MM.1S (cell line): ENCODE results near the gene DENND1A.

Experiments
- EZH2 ChIP-seq: fragments of 300-600 bp; sonication (generic); optimal IDR thresholded peaks from 2 replicates; pipeline ENCODE3; 2017; ENCODE audit warnings: low read depth, mild to moderate bottlenecking, antibody characterized with exemption, low read length, mixed read lengths
- TF ChIP-seq, protein P1 (sequence below): fragments of 300-600 bp; sonication (generic); IDR thresholded peaks from 2 replicates; pipeline ENCODE4 v1.5.1; 2016; ENCODE audit warnings: antibody characterized with exemption, low read length, mixed read lengths

DNA sequence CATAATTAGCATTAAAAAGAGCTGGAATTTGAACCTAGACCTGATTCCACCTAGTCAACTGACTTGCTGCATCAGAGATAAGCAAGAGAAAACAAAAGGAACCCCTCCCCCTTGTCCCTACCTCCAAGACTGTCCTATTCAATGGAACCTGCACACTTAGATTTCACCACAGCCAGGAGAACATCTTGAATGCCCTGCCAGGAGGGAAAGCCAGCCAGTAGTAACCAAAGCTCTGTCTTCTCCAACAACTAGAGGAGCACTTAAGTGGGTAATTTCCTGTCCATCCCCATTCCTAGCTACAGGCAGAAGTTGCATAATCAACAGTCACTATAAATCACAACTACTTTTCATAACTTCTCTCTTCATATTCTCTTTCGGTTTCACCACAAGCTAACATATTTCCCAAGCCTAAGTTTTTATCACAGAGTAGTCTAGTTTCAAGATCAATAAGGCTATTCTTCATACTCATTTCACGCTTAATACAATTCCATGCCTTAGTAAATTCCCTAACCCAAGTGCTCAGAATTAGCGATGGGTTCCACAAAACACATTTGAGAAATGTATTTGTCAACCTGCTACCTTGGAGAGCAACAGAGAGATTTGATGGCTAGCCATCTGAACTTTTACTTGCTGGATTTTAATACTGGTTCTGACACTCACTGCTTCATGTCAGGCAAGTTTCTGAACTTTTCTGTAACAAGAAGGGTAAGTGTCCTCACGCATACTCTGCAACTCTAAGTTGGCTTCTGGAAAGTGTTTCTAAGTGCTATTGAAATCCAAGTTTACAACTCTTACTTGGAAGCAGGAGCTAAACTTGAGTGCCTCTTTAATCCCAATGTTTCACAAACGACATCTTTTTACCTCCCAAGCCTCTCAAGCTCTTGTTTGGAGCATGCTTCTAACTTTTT, 2.0 kb downstream of the DENND1A start:
- TF ChIP-seq, protein P1, sequence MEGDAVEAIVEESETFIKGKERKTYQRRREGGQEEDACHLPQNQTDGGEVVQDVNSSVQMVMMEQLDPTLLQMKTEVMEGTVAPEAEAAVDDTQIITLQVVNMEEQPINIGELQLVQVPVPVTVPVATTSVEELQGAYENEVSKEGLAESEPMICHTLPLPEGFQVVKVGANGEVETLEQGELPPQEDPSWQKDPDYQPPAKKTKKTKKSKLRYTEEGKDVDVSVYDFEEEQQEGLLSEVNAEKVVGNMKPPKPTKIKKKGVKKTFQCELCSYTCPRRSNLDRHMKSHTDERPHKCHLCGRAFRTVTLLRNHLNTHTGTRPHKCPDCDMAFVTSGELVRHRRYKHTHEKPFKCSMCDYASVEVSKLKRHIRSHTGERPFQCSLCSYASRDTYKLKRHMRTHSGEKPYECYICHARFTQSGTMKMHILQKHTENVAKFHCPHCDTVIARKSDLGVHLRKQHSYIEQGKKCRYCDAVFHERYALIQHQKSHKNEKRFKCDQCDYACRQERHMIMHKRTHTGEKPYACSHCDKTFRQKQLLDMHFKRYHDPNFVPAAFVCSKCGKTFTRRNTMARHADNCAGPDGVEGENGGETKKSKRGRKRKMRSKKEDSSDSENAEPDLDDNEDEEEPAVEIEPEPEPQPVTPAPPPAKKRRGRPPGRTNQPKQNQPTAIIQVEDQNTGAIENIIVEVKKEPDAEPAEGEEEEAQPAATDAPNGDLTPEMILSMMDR: no peak
- TF ChIP-seq EZH2: no peak
